AG04449 (cell line): ENCODE measurements around the gene TSPAN9.

Experiments used
- CTCF ChIA-PET: fragments of 350-600 bp; formaldehyde crosslinking; extraction: SDS; loops from one replicate; lab custom pipeline; 2021; ENCODE audit warnings: antibody characterized with exemption; lab: Yijun Ruan, JAX
- POLR2A ChIA-PET: fragments of 400-600, 350-600 bp; formaldehyde crosslinking; extraction: SDS; loops from one replicate; lab custom pipeline; 2020; ENCODE audit warnings: antibody characterized with exemption, inconsistent platforms; lab: Yijun Ruan, JAX
- DNase-seq: peaks from one replicate; pipeline ENCODE4 v3.0.0-alpha.2; 2010; ENCODE audit warnings: low read depth, low spot score
- H3K4me3 ChIP-seq: 2 replicates; pipeline ENCODE4 v1.5.1; 2011; ENCODE audit warnings: low read depth, mild to moderate bottlenecking, control low read depth, low read length
- CTCF ChIP-seq: IDR thresholded peaks from one replicate; pipeline ENCODE4 v1.5.1; 2011; ENCODE audit warnings: mild to moderate bottlenecking, moderate library complexity, low read length, control low read depth, inconsistent platforms; ENCODE audit not compliant: insufficient read depth; ENCODE audit errors: missing control alignments

The TSPAN9 gene

GRCh38 chr12:3200814-3201233 is 123.6 kb downstream of the TSPAN9 start:
- ChIA-PET POLR2A (no interaction called here), CTCF (interaction anchor here (1.1 to 10.3 kb wide), 12 partner anchors 8 to 77 kb away, joined by 3 to 131 read pairs (median 23); no protein-coding TSS in a partner anchor)
- peak overlapping the region; percentile 57 for H3K4me3 ChIP-seq
- no peak for DNase-seq
- no peak for TF ChIP-seq CTCF

DNA sequence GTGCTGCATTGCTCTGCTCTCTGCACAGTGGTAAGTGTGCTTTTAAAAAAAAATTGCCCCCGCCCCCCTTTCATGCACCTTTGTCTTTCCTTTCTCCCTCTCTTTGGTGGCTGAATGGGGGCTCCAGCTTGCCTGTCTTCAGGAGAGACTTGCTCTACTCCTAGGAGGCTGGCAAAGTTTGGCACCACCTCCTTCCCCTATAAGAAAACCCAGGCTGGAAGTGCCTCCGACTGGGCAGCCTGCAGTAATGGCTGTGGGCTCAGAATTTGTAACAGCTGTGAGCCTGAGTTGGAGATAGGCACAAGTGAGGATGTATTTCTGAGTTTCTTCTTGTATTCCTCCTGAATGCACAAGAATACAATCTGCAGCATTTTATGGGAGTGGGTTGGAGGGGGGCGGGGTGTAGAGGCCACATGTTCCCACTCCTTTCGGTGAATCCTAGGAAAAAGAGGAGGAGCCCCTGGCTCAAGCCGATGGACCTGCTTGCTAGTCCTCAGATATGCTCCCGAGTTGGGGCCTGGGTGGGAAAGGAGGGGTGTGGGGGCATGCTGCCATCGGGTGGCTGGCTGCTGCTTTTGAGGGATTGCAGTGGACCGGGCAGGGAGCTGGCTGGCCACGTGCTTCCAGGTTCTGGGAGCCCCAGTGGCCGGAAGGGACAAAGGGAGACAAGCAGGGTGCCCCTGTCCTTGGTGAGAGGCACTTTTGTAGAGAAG is 124.3 kb downstream of the TSPAN9 start:
- no peak overlapping the region; the same call in 1 of the 2 replicates for H3K4me3 ChIP-seq
- TF ChIP-seq CTCF, result no peak
- no peak for DNase-seq
- ChIA-PET POLR2A (no interaction called here), CTCF (interaction anchor here (1.1 to 10.3 kb wide), 21 partner anchors 9 to 128 kb away, joined by 3 to 131 read pairs (median 15); no protein-coding TSS in a partner anchor)

DNA sequence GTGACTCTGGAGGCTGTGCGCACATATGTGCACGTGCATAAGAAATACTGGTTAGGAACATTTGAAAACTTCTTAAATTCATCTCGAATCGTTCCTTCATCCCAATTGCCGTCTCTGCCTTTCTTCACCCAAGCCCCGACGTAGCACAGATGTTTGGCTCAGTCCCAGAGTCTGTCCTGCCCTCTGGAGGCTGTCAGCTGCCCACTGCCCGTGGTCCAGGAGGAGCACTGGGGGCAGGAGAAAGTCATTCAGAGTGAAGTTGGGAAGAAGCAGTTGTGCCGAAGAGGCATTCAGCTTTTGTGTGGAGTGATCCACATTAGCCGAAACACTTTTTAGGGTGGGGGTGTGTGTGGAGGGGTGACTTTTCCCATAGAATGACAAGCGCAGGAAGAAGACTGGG is 124.9 kb downstream of the TSPAN9 start:
- no peak for TF ChIP-seq CTCF
- ChIA-PET CTCF (interaction anchor here (0.9 to 10.3 kb wide), 32 partner anchors 9 to 132 kb away, joined by 3 to 131 read pairs (median 10); no protein-coding TSS in a partner anchor), POLR2A (no interaction called here)
- DNase-seq, result no peak
- H3K4me3 ChIP-seq, result no peak overlapping the region

GRCh38 chr12:3202734-3203446 is 125.7 kb downstream of the TSPAN9 start:
- no peak for DNase-seq
- TF ChIP-seq CTCF, result peak; percentile 90
- ChIA-PET CTCF (interaction anchor here (0.8 to 10.3 kb wide), 37 partner anchors 8 to 132 kb away, joined by 3 to 131 read pairs (median 7); no protein-coding TSS in a partner anchor), POLR2A (no interaction called here)
- H3K4me3 ChIP-seq, result no peak overlapping the region

DNA sequence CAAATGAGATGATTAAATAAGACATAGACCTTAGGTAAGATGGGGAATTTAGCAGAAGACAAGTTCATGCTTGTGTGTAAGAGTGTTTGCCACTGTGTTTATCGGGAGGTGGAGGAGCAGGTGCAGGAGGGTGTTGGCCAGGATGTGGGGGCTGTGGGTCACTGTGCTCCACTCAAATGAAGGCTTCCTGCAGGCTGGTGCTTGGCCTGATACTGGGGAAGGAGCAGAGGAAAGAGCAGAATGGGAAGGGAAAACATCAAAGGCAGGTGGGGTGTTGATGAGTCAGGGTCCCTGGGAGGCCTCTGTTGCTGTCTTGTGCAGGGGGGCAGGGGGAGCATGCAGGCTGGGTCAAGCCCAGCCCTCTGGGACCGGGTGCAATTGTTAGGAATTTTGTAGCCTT is 126.5 kb downstream of the TSPAN9 start:
- CTCF ChIA-PET, result interaction anchor here (0.8 to 10.3 kb wide), 29 partner anchors 8 to 133 kb away, joined by 3 to 131 read pairs (median 11); no protein-coding TSS in a partner anchor

More for the DNA sequence above, 126.5 kb downstream of the TSPAN9 start:
- no peak for TF ChIP-seq CTCF
- no peak overlapping the region for H3K4me3 ChIP-seq
- DNase-seq, result no peak
- POLR2A ChIA-PET, result no interaction called here
